ENCODE data around the gene TRAM2. TPM values are rescaled to one million over a fixed set of nuclear protein-coding genes. Genes with fewer than 3 reads are reported as not detected.
A peak's percentile ranks its signal among the peaks of the same experiment; 100 is the strongest.

The TRAM2 gene
- total RNA-seq, 1 donor from 2014 or later, result 16.2 TPM

GRCh38 chr6:52513464-52513863, 63.4 kb downstream of the TRAM2 start:
- Mint-ChIP-seq H3K9me3 (ENCODE audit: unreplicated experiment) (peaks cover 2% of the 10 kb centered on the region), H3K36me3 (ENCODE audit: unreplicated experiment) (no peaks in the 10 kb centered on the region), H3K4me3 (ENCODE audit: unreplicated experiment) (no peak overlapping the region), H3K4me1 (ENCODE audit: low read depth, unreplicated experiment) (peaks cover 42% of the 10 kb centered on the region), H3K27me3 (ENCODE audit: unreplicated experiment) (peaks cover 2% of the 10 kb centered on the region), H3K27ac (ENCODE audit: unreplicated experiment) (peak overlapping the region; percentile 78)
- no peak for TF ChIP-seq CTCF (IDR thresholded peaks at IDR 0.05; ENCODE audit: partially characterized antibody, unreplicated experiment)
- no peak for DNase-seq

DNA sequence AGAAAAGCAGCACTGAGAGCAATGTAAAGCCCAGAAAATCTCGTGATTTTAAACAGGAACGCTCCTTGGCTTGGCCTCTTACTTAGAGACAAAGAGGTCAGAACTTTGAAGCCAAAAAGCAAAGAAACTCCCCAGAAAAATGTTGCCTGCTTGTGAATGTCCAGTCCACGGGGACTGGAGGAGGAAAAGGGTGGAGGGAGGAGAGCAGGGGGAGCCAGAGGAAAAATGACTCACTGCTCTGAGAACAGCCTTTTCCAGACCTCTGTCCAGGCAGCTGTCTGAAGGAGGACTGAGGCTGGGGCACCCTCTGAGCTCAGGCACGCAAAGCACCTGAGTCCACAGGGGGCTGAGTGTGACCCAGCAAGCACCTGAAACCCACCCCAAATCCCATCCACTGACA, 64.7 kb downstream of the TRAM2 start:
- Mint-ChIP-seq H3K36me3 (ENCODE audit: unreplicated experiment) (no peaks in the 10 kb centered on the region), H3K27me3 (ENCODE audit: unreplicated experiment) (peaks cover 4% of the 10 kb centered on the region)
- TF ChIP-seq CTCF (IDR thresholded peaks at IDR 0.05; ENCODE audit: partially characterized antibody, unreplicated experiment), result no peak

GRCh38 chr6:52511572-52512151, 65.2 kb downstream of the TRAM2 start:
- DNase-seq, result no peak
- peak overlapping the region; percentile 84 for H3K27ac Mint-ChIP-seq (ENCODE audit: unreplicated experiment)
- peaks cover 33% of the 10 kb centered on the region for H3K4me1 Mint-ChIP-seq (ENCODE audit: low read depth, unreplicated experiment)
- H3K4me3 Mint-ChIP-seq (ENCODE audit: unreplicated experiment), result no peak overlapping the region
- no peak for TF ChIP-seq CTCF (IDR thresholded peaks at IDR 0.05; ENCODE audit: partially characterized antibody, unreplicated experiment)
- H3K36me3 Mint-ChIP-seq (ENCODE audit: unreplicated experiment), result no peaks in the 10 kb centered on the region
- H3K9me3 Mint-ChIP-seq (ENCODE audit: unreplicated experiment), result peaks cover 7% of the 10 kb centered on the region
- peaks cover 4% of the 10 kb centered on the region for H3K27me3 Mint-ChIP-seq (ENCODE audit: unreplicated experiment)

More for the DNA sequence above, 64.7 kb downstream of the TRAM2 start:
- Mint-ChIP-seq H3K4me3 (ENCODE audit: unreplicated experiment) (no peak overlapping the region), H3K4me1 (ENCODE audit: low read depth, unreplicated experiment) (peaks cover 33% of the 10 kb centered on the region), H3K27ac (ENCODE audit: unreplicated experiment) (peak overlapping the region; percentile 84), H3K9me3 (ENCODE audit: unreplicated experiment) (peaks cover 7% of the 10 kb centered on the region)
- no peak for DNase-seq

- no peak overlapping the region for H3K27ac Mint-ChIP-seq (ENCODE audit: unreplicated experiment)
- DNase-seq, result no peak
- no peaks in the 10 kb centered on the region for H3K36me3 Mint-ChIP-seq (ENCODE audit: unreplicated experiment)
- no peak overlapping the region for H3K4me3 Mint-ChIP-seq (ENCODE audit: unreplicated experiment)
- H3K27me3 Mint-ChIP-seq (ENCODE audit: unreplicated experiment), result peaks cover 4% of the 10 kb centered on the region
- H3K9me3 Mint-ChIP-seq (ENCODE audit: unreplicated experiment), result peaks cover 7% of the 10 kb centered on the region
- no peak for TF ChIP-seq CTCF (IDR thresholded peaks at IDR 0.05; ENCODE audit: partially characterized antibody, unreplicated experiment)
- peaks cover 33% of the 10 kb centered on the region for H3K4me1 Mint-ChIP-seq (ENCODE audit: low read depth, unreplicated experiment)
Measured at GRCh38 chr6:52511163-52511562, 65.7 kb downstream of the TRAM2 start.

- Mint-ChIP-seq H3K27me3 (ENCODE audit: unreplicated experiment) (peaks cover 4% of the 10 kb centered on the region), H3K4me3 (ENCODE audit: unreplicated experiment) (no peak overlapping the region), H3K4me1 (ENCODE audit: low read depth, unreplicated experiment) (peaks cover 32% of the 10 kb centered on the region), H3K27ac (ENCODE audit: unreplicated experiment) (no peak overlapping the region), H3K9me3 (ENCODE audit: unreplicated experiment) (peaks cover 7% of the 10 kb centered on the region), H3K36me3 (ENCODE audit: unreplicated experiment) (no peaks in the 10 kb centered on the region)
- no peak for DNase-seq
- no peak for TF ChIP-seq CTCF (IDR thresholded peaks at IDR 0.05; ENCODE audit: partially characterized antibody, unreplicated experiment)
Measured at GRCh38 chr6:52510213-52510562, 66.7 kb downstream of the TRAM2 start.
